B cell (primary cell): ENCODE data around the gene FYN. TPM values are rescaled to one million over a fixed set of nuclear protein-coding genes. Genes with fewer than 3 reads are reported as not detected.

ENCODE experiments used
- ATAC-seq: fragments of 200-7000 bp; cut with Tn5 transposase; one replicate; pipeline ENCODE4 v1.10.0; 2021; ENCODE audit warnings: low read depth, mild to moderate bottlenecking, moderate number of reproducible peaks, moderate library complexity
- CTCF ChIA-PET: fragments of 350-600 bp; sonication (Branson Sonifier 250); formaldehyde crosslinking; loops from one replicate; lab custom pipeline; 2021; ENCODE audit warnings: antibody characterized with exemption, inconsistent platforms; lab: Charles Lee
- POLR2A ChIA-PET: fragments of 350-600 bp; sonication (Branson Sonifier 250); formaldehyde crosslinking; loops from one replicate; lab custom pipeline; 2021; ENCODE audit warnings: antibody characterized with exemption; lab: Charles Lee
- DNase-seq: peaks from one replicate; pipeline ENCODE4 v3.0.0; 2013
- H2AFZ ChIP-seq: 2 replicates; pipeline ENCODE4 v1.6.1; 2012; ENCODE audit warnings: mild to moderate bottlenecking, low read depth, low read length; ENCODE audit not compliant: insufficient read depth, poor library complexity, severe bottlenecking
- H3K27ac ChIP-seq, 2 donors: 1 replicate in 1 of 2; 2 replicates in 1 of 2; pipeline ENCODE4 v1.5.1; 2012 to 2013; ENCODE audit warnings: low read length in 2 of 2, mild to moderate bottlenecking in 2 of 2, moderate library complexity in 1 of 2
- H3K27me3 ChIP-seq, 4 experiments: fragments of 200-600 bp in 1 of 4; sonication (generic) in 1 of 4; replicated peaks in 1 of 4; 1 replicate in 2 of 4; 2 replicates in 2 of 4; pipeline versions ENCODE4 v1.6.1 to v1.7.0; 2013 to 2016; ENCODE audit warnings: low read length in 3 of 4, mild to moderate bottlenecking in 2 of 4, mixed read lengths in 1 of 4, moderate library complexity in 1 of 4; ENCODE audit not compliant: insufficient read depth in 4 of 4, control insufficient read depth in 3 of 4; ENCODE audit errors: control extremely low read depth in 1 of 4
- H3K36me3 ChIP-seq, 2 experiments: replicated peaks in 1 of 2; 1 replicate in 1 of 2; 2 replicates in 1 of 2; pipeline versions ENCODE4 v1.6.1 to v1.7.1; 2013; ENCODE audit warnings: low read length in 1 of 2; ENCODE audit not compliant: insufficient read depth in 2 of 2, control insufficient read depth in 1 of 2; ENCODE audit errors: control extremely low read depth in 1 of 2, extremely low read depth in 1 of 2
- H3K4me1 ChIP-seq, 2 donors: fragments of 200-600 bp in 1 of 2; sonication (generic) in 1 of 2; 1 replicate in 1 of 2; 2 replicates in 1 of 2; pipeline versions ENCODE4 v1.5.1 to v1.6.1; 2013 to 2017; ENCODE audit warnings: low read length in 2 of 2; ENCODE audit not compliant: control insufficient read depth in 2 of 2, insufficient read depth in 2 of 2
- H3K4me2 ChIP-seq: replicated peaks from 2 replicates; pipeline ENCODE3; 2012; ENCODE audit warnings: mild to moderate bottlenecking, low read depth, low read length; ENCODE audit not compliant: poor library complexity, severe bottlenecking
- H3K4me3 ChIP-seq, 5 experiments: fragments of 200-600 bp in 1 of 5; sonication (generic) in 1 of 5; 1 replicate in 3 of 5; 2 replicates in 2 of 5; pipeline versions ENCODE4 v1.5.1 to v1.7.0; 2011 to 2016; ENCODE audit warnings: low read length in 4 of 5, mild to moderate bottlenecking in 4 of 5, low read depth in 2 of 5, control low read depth in 1 of 5, moderate library complexity in 1 of 5; ENCODE audit not compliant: insufficient read depth in 1 of 5; ENCODE audit errors: control extremely low read depth in 1 of 5, extremely low read depth in 1 of 5
- H3K79me2 ChIP-seq: fragments of 200-600 bp; sonication (generic); one replicate; pipeline ENCODE4 v1.6.0; 2016; ENCODE audit warnings: low read length; ENCODE audit not compliant: control insufficient read depth, insufficient read depth
- H3K9ac ChIP-seq: fragments of 200-600 bp; sonication (generic); 2 replicates; pipeline ENCODE4 v1.6.1; 2017; ENCODE audit warnings: mild to moderate bottlenecking, low read length, moderate library complexity
- H3K9me3 ChIP-seq, 3 donors: one replicate each; pipeline versions ENCODE4 v1.6.1 to v1.7.1; 2013; ENCODE audit warnings: low read length in 2 of 3; ENCODE audit not compliant: control insufficient read depth in 2 of 3, insufficient read depth in 1 of 3; ENCODE audit errors: control extremely low read depth in 1 of 3
- H4K20me1 ChIP-seq: 2 replicates; pipeline ENCODE4 v1.6.0; 2012; ENCODE audit warnings: mild to moderate bottlenecking, low read length; ENCODE audit not compliant: insufficient read depth, control insufficient read depth, poor library complexity, severe bottlenecking
- H3K27ac Mint-ChIP-seq: one replicate; pipeline ENCODE4 v1.8.0; 2021; ENCODE audit warnings: mixed read lengths
- H3K27me3 Mint-ChIP-seq: one replicate; pipeline ENCODE4 v1.8.0; 2021; ENCODE audit warnings: mixed read lengths
- H3K4me1 Mint-ChIP-seq: one replicate; pipeline ENCODE4 v1.8.0; 2021; ENCODE audit warnings: mixed read lengths
- H3K4me3 Mint-ChIP-seq: one replicate; pipeline ENCODE4 v1.8.0; 2021; ENCODE audit warnings: mixed read lengths
- H3K9me3 Mint-ChIP-seq: one replicate; pipeline ENCODE4 v1.8.0; 2022; ENCODE audit warnings: mixed read lengths; ENCODE audit not compliant: insufficient read depth
- EZH2 ChIP-seq: IDR thresholded peaks from 2 replicates; pipeline ENCODE4 v1.6.1; 2012; ENCODE audit warnings: borderline replicate concordance, low read depth, mild to moderate bottlenecking, moderate library complexity, low read length; ENCODE audit not compliant: insufficient read depth, poor library complexity, severe bottlenecking
- WGBS: methylation state at CpG from one replicate; pipeline ENCODE4 v1.1.5; 2013; ENCODE audit warnings: missing lambda C conversion rate; ENCODE audit not compliant: insufficient coverage; 5-methylcytosine and 5-hydroxymethylcytosine counted together
- intact Hi-C: fragments of 100-400 bp; cut with micrococcal nuclease; formaldehyde crosslinking; loops from one replicate; pipeline ENCODE4 v1.10.0; 2022
- polyA plus RNA-seq: library from polyadenylated mRNA; depleted of rRNA; stranded (reverse); fragments of >200 nt; gene quantifications from 2 replicates; pipeline ENCODE4 v1.2.3, GENCODE V29; 2012
- total RNA-seq, 2 donors: library from RNA; stranded (reverse); fragments of 120-200 nt in 1 of 2; gene quantifications; 1 replicate in 1 of 2; 2 replicates in 1 of 2; pipeline versions ENCODE4 v1.2.3 to v1.2.4, GENCODE V29; 2013 to 2022
- TF ChIP-seq, protein P1 (sequence below): fragments of 200-600 bp; IDR thresholded peaks from one replicate; pipeline ENCODE4 v1.8.0; 2022; ENCODE audit warnings: antibody characterized with exemption, mild to moderate bottlenecking

Gene FYN
- total and polyA plus RNA-seq, 2 donors (not counting 1 experiment from before 2014, with no cell fraction given) = 54.1 to 94.0 TPM

DNA sequence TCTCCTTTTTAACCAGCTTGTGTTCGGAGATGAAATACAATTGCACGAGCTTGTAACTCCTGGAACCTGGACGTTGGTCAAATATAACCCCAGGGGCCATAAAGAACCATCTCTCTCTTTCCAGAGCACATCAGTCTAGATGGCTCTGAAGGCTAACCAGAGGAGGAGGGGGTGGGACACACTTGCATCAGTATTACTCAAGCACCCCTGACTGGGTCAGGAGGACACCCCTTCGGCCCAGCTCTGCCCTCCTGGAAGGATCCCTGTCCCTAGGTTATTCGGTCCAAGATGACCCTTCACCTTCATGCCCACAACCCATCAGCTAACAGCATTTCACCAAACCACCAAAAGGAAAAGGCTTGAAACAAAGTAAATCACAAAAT is 67.1 kb downstream of the FYN start:
- Histone ChIP-seq H3K4me2 (peak overlapping the region; percentile 16), H2AFZ (no peak overlapping the region), H3K27me3 (no peaks in the 10 kb centered on the region), H3K4me3 (no peak overlapping the region), H4K20me1 (no peaks in the 10 kb centered on the region), H3K9me3 (no peaks in the 10 kb centered on the region), H3K27ac (no peak overlapping the region), H3K79me2 (peaks cover 3% of the 10 kb centered on the region), H3K9ac (no peak overlapping the region), H3K4me1 (peaks cover 31 to 39% of the 10 kb centered on the region in 2 donors), H3K36me3 (peaks cover 0 to 3% of the 10 kb centered on the region in 2 experiments)
- no peaks in the 10 kb centered on the region for H3K9me3 Mint-ChIP-seq
- H3K27me3 Mint-ChIP-seq = no peaks in the 10 kb centered on the region
- ATAC-seq (no peak), DNase-seq (no peak)
- TF ChIP-seq, protein P1, sequence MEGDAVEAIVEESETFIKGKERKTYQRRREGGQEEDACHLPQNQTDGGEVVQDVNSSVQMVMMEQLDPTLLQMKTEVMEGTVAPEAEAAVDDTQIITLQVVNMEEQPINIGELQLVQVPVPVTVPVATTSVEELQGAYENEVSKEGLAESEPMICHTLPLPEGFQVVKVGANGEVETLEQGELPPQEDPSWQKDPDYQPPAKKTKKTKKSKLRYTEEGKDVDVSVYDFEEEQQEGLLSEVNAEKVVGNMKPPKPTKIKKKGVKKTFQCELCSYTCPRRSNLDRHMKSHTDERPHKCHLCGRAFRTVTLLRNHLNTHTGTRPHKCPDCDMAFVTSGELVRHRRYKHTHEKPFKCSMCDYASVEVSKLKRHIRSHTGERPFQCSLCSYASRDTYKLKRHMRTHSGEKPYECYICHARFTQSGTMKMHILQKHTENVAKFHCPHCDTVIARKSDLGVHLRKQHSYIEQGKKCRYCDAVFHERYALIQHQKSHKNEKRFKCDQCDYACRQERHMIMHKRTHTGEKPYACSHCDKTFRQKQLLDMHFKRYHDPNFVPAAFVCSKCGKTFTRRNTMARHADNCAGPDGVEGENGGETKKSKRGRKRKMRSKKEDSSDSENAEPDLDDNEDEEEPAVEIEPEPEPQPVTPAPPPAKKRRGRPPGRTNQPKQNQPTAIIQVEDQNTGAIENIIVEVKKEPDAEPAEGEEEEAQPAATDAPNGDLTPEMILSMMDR = no peak
- TF ChIP-seq EZH2 = no peak
- ChIA-PET POLR2A (interaction anchor here (0.5 to 2.1 kb wide), 6 partner anchors 34 to 1838 kb away, joined by 3 to 4 read pairs (median 4); partner anchors contain the start of gene FYN), CTCF (interaction anchor here (0.6 to 3.0 kb wide), 12 partner anchors 8 to 237 kb away, joined by 3 to 13 read pairs (median 5); partner anchors contain the start of gene FYN)
- WGBS = 100% methylated on average over 2 of the region's 5 CpGs
- peak overlapping the region; percentile 70 for H3K27ac Mint-ChIP-seq
- intact Hi-C loops = loop anchor here (5.0 kb wide), 1 partner anchor 84 kb away; no protein-coding TSS in a partner anchor
- H3K4me1 Mint-ChIP-seq = peaks cover 45% of the 10 kb centered on the region
- H3K4me3 Mint-ChIP-seq = peak overlapping the region; percentile 35

DNA sequence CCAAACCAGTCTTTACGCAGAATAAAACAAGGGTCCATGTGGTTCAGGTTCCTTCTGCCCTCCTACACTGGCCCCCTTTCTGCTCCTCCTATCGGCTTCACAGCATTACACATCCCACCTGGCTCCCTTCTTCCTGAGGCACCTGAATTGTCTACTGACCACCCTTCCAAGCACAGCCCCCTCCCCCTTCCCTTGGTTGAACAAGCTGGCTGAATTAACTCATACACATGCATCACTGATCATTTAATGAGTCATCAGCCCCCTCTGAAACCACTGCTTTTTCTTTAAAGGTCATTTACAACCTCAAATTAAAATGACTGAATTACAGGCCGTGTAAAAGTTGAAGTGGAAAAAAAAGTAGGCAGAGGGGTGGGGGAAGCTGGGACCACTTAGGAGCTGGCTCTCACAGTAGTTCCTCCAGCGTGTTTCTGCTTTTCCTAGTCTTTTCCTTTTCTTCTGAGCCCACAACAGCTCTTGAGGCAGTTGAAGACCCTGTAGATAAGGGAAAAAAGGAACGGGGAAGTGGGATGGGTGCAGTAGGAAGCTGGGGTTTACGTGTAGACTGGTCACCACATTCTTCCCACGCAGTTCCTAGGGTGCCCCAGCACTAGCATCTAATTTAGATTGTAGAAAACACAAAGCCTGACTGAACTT is 67.6 kb downstream of the FYN start:
- peak overlapping the region; percentile 16 for H3K4me2 ChIP-seq
- no peak overlapping the region for H3K4me3 ChIP-seq
- H3K9me3 ChIP-seq = no peaks in the 10 kb centered on the region
- intact Hi-C loops = loop anchor here (1.0 to 5.0 kb wide), 4 partner anchors 40 to 83 kb away; partner anchors contain the start of gene FYN
- TF ChIP-seq, protein P1 = no peak
- no peak for TF ChIP-seq EZH2
- WGBS = 58% methylated on average over 2 of the region's 7 CpGs
- no peaks in the 10 kb centered on the region for H3K27me3 ChIP-seq
- H3K27ac ChIP-seq = no peak overlapping the region
- H3K9ac ChIP-seq = no peak overlapping the region
- Mint-ChIP-seq H3K27ac (peak overlapping the region; percentile 70), H3K4me3 (peak overlapping the region; percentile 35), H3K4me1 (peaks cover 46% of the 10 kb centered on the region), H3K9me3 (no peaks in the 10 kb centered on the region), H3K27me3 (no peaks in the 10 kb centered on the region)
- H3K4me1 ChIP-seq = peaks cover 31 to 39% of the 10 kb centered on the region in 2 donors
- no peak overlapping the region for H2AFZ ChIP-seq
- ATAC-seq (peak; percentile 72), DNase-seq (no peak)
- H4K20me1 ChIP-seq = no peaks in the 10 kb centered on the region
- H3K79me2 ChIP-seq = peaks cover 8% of the 10 kb centered on the region
- ChIA-PET CTCF (interaction anchor here (0.7 to 3.0 kb wide), 11 partner anchors 9 to 238 kb away, joined by 3 to 13 read pairs (median 5); partner anchors contain the start of gene FYN), POLR2A (interaction anchor here (0.5 to 2.1 kb wide), 6 partner anchors 34 to 1838 kb away, joined by 3 to 4 read pairs (median 4); partner anchors contain the start of gene FYN)
- H3K36me3 ChIP-seq = peaks cover 0 to 3% of the 10 kb centered on the region in 2 experiments
